IPS DF 19.7 (cell line): Measurements from ENCODE around the gene EPHX1.
"Not testable (repeated sequence)": the region's sequence is repeated elsewhere in the genome, so short reads cannot be mapped to it uniquely, and the experiment has no call there.

Experiments used
- DNase-seq: peaks from one replicate; pipeline ENCODE4 v3.0.0-alpha.2; 2013; ENCODE audit warnings: low read depth, low spot score

Gene EPHX1

GRCh38 chr1:225809842-225810578 is at the start of gene EPHX1:
Gene EPHX1 (plus strand): TSS chr1:225810124. CDS start chr1:225828730, 18,606 bp downstream.
- DNase-seq, result no peak

- DNase-seq, result no peak
Observed at GRCh38 chr1:225760531-225760930, 49.4 kb upstream of the EPHX1 start.

- not testable (repeated sequence) for DNase-seq
Observed at GRCh38 chr1:225761395-225761794, 48.5 kb upstream of the EPHX1 start.

GRCh38 chr1:225762002-225762441 is 47.9 kb upstream of the EPHX1 start:
- no peak for DNase-seq

GRCh38 chr1:225762444-225762843 is 47.5 kb upstream of the EPHX1 start:
- DNase-seq, result no peak

- no peak for DNase-seq
Observed at GRCh38 chr1:225763716-225764548, 46.0 kb upstream of the EPHX1 start.

GRCh38 chr1:225765982-225766674 is 43.8 kb upstream of the EPHX1 start:
- DNase-seq, result no peak

GRCh38 chr1:225766967-225767633 is 42.8 kb upstream of the EPHX1 start:
- no peak for DNase-seq

- no peak for DNase-seq
Observed at GRCh38 chr1:225767634-225768540, 42.0 kb upstream of the EPHX1 start.

GRCh38 chr1:225768662-225769426 is 41.1 kb upstream of the EPHX1 start:
- DNase-seq, result no peak

GRCh38 chr1:225769687-225770086 is 40.2 kb upstream of the EPHX1 start:
- no peak for DNase-seq

- no peak for DNase-seq
Observed at GRCh38 chr1:225770561-225771248, 39.2 kb upstream of the EPHX1 start.

- DNase-seq, result no peak
Observed at GRCh38 chr1:225771661-225772322, 38.1 kb upstream of the EPHX1 start.

- peak; percentile 88 for DNase-seq
Observed at GRCh38 chr1:225772323-225772768, 37.6 kb upstream of the EPHX1 start.

GRCh38 chr1:225772848-225773247 is 37.1 kb upstream of the EPHX1 start:
- no peak for DNase-seq

- DNase-seq, result no peak
Observed at GRCh38 chr1:225774281-225775147, 35.4 kb upstream of the EPHX1 start.

GRCh38 chr1:225776294-225776693 is 33.6 kb upstream of the EPHX1 start:
- no peak for DNase-seq
